H1 (cell line): ENCODE measurements around the gene PPP1R12C. TPM values are rescaled to one million over a fixed set of nuclear protein-coding genes. Genes with fewer than 3 reads are reported as not detected.

Source experiments
- CTCF ChIA-PET: fragments of 300-600 bp; sonication (Branson Sonifier 250); formaldehyde crosslinking; loops from one replicate; lab custom pipeline; 2021; ENCODE audit not compliant: partially characterized antibody; lab: Charles Lee
- POLR2A ChIA-PET: fragments of 300-600 bp; sonication (Branson Sonifier 250); formaldehyde crosslinking; loops from one replicate; lab custom pipeline; 2021; ENCODE audit warnings: inconsistent platforms; ENCODE audit not compliant: partially characterized antibody; lab: Charles Lee
- DNase-seq, 2 experiments: peaks; one replicate each; pipeline versions ENCODE4 v3.0.0 to v3.0.0-alpha.2; 2010 to 2022; ENCODE audit warnings: low spot score in 2 of 2, low read depth in 1 of 2, mixed read lengths in 1 of 2
- FAIRE-seq: peaks from 2 replicates; lab custom pipeline; 2011; peaks lifted over from hg19 to GRCh38; lab: Jason Lieb, UNC
- H2AFZ ChIP-seq: 2 replicates; pipeline ENCODE4 v1.8.1; 2012; ENCODE audit warnings: low read length, inconsistent platforms
- H2AK5ac ChIP-seq: 2 replicates; pipeline ENCODE4 v1.6.1; 2013; ENCODE audit warnings: low read depth, low read length
- H2BK120ac ChIP-seq: replicated peaks from 2 replicates; pipeline ENCODE3; 2013; ENCODE audit warnings: low read depth, low read length, inconsistent platforms
- H2BK12ac ChIP-seq: 2 replicates; pipeline ENCODE4 v1.6.1; 2013; ENCODE audit warnings: low read depth, low read length
- H2BK15ac ChIP-seq: 2 replicates; pipeline ENCODE4 v1.6.1; 2013; ENCODE audit warnings: low read length
- H2BK20ac ChIP-seq: 2 replicates; pipeline ENCODE4 v1.6.1; 2013; ENCODE audit warnings: low read length
- H2BK5ac ChIP-seq: 2 replicates; pipeline ENCODE4 v1.6.1; 2013; ENCODE audit warnings: low read depth, low read length
- H3K14ac ChIP-seq: 2 replicates; pipeline ENCODE4 v1.6.1; 2013; ENCODE audit warnings: inconsistent platforms; ENCODE audit not compliant: insufficient read length
- H3K18ac ChIP-seq: 2 replicates; pipeline ENCODE4 v1.6.1; 2013; ENCODE audit warnings: low read length; ENCODE audit errors: extremely low read depth
- H3K23ac ChIP-seq: 2 replicates; pipeline ENCODE4 v1.6.1; 2013; ENCODE audit warnings: inconsistent platforms; ENCODE audit not compliant: insufficient read length
- H3K23me2 ChIP-seq: 2 replicates; pipeline ENCODE4 v1.6.1; 2013; ENCODE audit warnings: low read depth, low read length
- H3K27ac ChIP-seq: 2 replicates; pipeline ENCODE4 v1.6.1; 2011; ENCODE audit warnings: low read depth, low read length, inconsistent platforms
- H3K27me3 ChIP-seq, 4 experiments: replicated peaks in 1 of 4; 1 replicate in 1 of 4; 2 replicates in 3 of 4; pipeline versions ENCODE4 v1.6.1 to v1.8.1; 2011 to 2013; ENCODE audit warnings: low read length in 3 of 4, mild to moderate bottlenecking in 3 of 4, inconsistent platforms in 2 of 4, mixed read lengths in 2 of 4, moderate library complexity in 1 of 4; ENCODE audit not compliant: control insufficient read depth in 3 of 4, insufficient read depth in 3 of 4; ENCODE audit errors: extremely low read depth in 1 of 4
- H3K36me3 ChIP-seq, 4 experiments: 2 replicates each; pipeline versions ENCODE4 v1.6.1 to v1.8.1; 2011 to 2013; ENCODE audit warnings: mild to moderate bottlenecking in 4 of 4, low read length in 3 of 4, moderate library complexity in 2 of 4, control low read depth in 1 of 4, inconsistent platforms in 1 of 4; ENCODE audit not compliant: insufficient read depth in 4 of 4, control insufficient read depth in 2 of 4
- H3K4ac ChIP-seq: replicated peaks from 2 replicates; pipeline ENCODE3; 2013; ENCODE audit warnings: low read length, low read depth, mixed read lengths, inconsistent platforms; ENCODE audit not compliant: insufficient read length
- H3K4me1 ChIP-seq, 4 experiments: replicated peaks in 1 of 4; 1 replicate in 1 of 4; 2 replicates in 3 of 4; pipeline versions ENCODE4 v1.6.1 to v1.8.1; 2011 to 2013; ENCODE audit warnings: low read length in 3 of 4, inconsistent platforms in 2 of 4, mixed read lengths in 1 of 4; ENCODE audit not compliant: insufficient read depth in 4 of 4, control insufficient read depth in 3 of 4
- H3K4me2 ChIP-seq, 2 experiments: 2 replicates each; pipeline versions ENCODE4 v1.6.1 to v1.8.1; 2011 to 2013; ENCODE audit warnings: low read depth in 2 of 2, low read length in 2 of 2, control low read depth in 1 of 2, inconsistent platforms in 1 of 2, mild to moderate bottlenecking in 1 of 2; ENCODE audit not compliant: insufficient read depth in 1 of 2
- H3K4me3 ChIP-seq, 4 experiments: fragments of 200-600, 300-600 bp in 1 of 4; sonication (generic), shearing (Covaris generic), sonication (Bioruptor Twin) in 1 of 4; 2 replicates each; pipeline versions ENCODE4 v1.5.1 to v1.8.1; 2011 to 2016; ENCODE audit warnings: low read length in 4 of 4, low read depth in 3 of 4, control low read depth in 2 of 4, inconsistent platforms in 2 of 4, mild to moderate bottlenecking in 2 of 4, mixed read lengths in 1 of 4, moderate library complexity in 1 of 4; ENCODE audit not compliant: insufficient read depth in 2 of 4; ENCODE audit errors: extremely low read depth in 1 of 4
- H3K56ac ChIP-seq: replicated peaks from 2 replicates; pipeline ENCODE3; 2013; ENCODE audit warnings: low read depth, mild to moderate bottlenecking, mixed read lengths, low read length, inconsistent platforms; ENCODE audit not compliant: insufficient read length
- H3K79me1 ChIP-seq: 2 replicates; pipeline ENCODE4 v1.6.1; 2013; ENCODE audit warnings: low read depth, low read length, control low read depth
- H3K79me2 ChIP-seq, 2 experiments: 2 replicates each; pipeline versions ENCODE4 v1.6.1 to v1.8.1; 2012 to 2013; ENCODE audit warnings: low read length in 2 of 2, mild to moderate bottlenecking in 2 of 2, inconsistent platforms in 1 of 2; ENCODE audit not compliant: insufficient read depth in 2 of 2, control insufficient read depth in 1 of 2
- H3K9ac ChIP-seq, 4 experiments: replicated peaks in 1 of 4; 1 replicate in 1 of 4; 2 replicates in 3 of 4; pipeline versions ENCODE4 v1.6.1 to v1.8.1; 2011 to 2013; ENCODE audit warnings: low read depth in 3 of 4, low read length in 3 of 4, control low read depth in 2 of 4, mild to moderate bottlenecking in 2 of 4, moderate library complexity in 2 of 4, inconsistent platforms in 1 of 4; ENCODE audit errors: extremely low read depth in 1 of 4
- H3K9me3 ChIP-seq, 2 experiments: 2 replicates each; pipeline versions ENCODE4 v1.6.1 to v1.8.1; 2012 to 2013; ENCODE audit warnings: mild to moderate bottlenecking in 2 of 2, moderate library complexity in 2 of 2, control low read depth in 1 of 2, inconsistent platforms in 1 of 2, low read depth in 1 of 2, low read length in 1 of 2, mixed read lengths in 1 of 2; ENCODE audit not compliant: insufficient read depth in 2 of 2
- H4K20me1 ChIP-seq, 2 experiments: replicated peaks in 1 of 2; 2 replicates each; pipeline versions ENCODE3 to v1.8.1; 2011 to 2013; ENCODE audit warnings: inconsistent platforms in 2 of 2, low read length in 2 of 2, mild to moderate bottlenecking in 1 of 2; ENCODE audit not compliant: insufficient read depth in 2 of 2, control insufficient read depth in 1 of 2
- H4K5ac ChIP-seq: 2 replicates; pipeline ENCODE4 v1.6.1; 2013; ENCODE audit warnings: low read length, low read depth, mixed read lengths, inconsistent platforms; ENCODE audit not compliant: insufficient read length
- H4K8ac ChIP-seq: 2 replicates; pipeline ENCODE4 v1.8.0; 2013; ENCODE audit warnings: mild to moderate bottlenecking, moderate library complexity, low read length, inconsistent platforms; ENCODE audit not compliant: insufficient read depth; ENCODE audit errors: extremely low read depth
- H4K91ac ChIP-seq: replicated peaks from 2 replicates; pipeline ENCODE3; 2013; ENCODE audit warnings: low read length, mixed read lengths, inconsistent platforms; ENCODE audit not compliant: insufficient read length
- SIN3A ChIP-seq, 2 experiments: IDR thresholded peaks in 1 of 2; conservative IDR thresholded peaks in 1 of 2; 2 replicates each; pipeline ENCODE4 v1.6.1; 2011 to 2012; ENCODE audit warnings: low read length in 2 of 2, improper control_type of control experiment in 1 of 2, low read depth in 1 of 2, mild to moderate bottlenecking in 1 of 2
- WGBS, 2 experiments: shearing (Covaris generic) in 1 of 2; methylation state at CpG; one replicate each; pipeline versions ENCODE4 v1.1.6 to v1.1.7; 2013 to 2015; ENCODE audit warnings: low lambda C conversion rate in 2 of 2, mixed read lengths in 2 of 2, inconsistent platforms in 1 of 2, low coverage in 1 of 2, missing lambda C conversion rate in 1 of 2; ENCODE audit not compliant: insufficient replicate concordance in 2 of 2, insufficient coverage in 1 of 2, insufficient read length in 1 of 2; ENCODE audit errors: extremely low coverage in 1 of 2, missing lambda C conversion rate in 1 of 2; 5-methylcytosine and 5-hydroxymethylcytosine counted together
- polyA plus RNA-seq, 7 experiments: library from polyadenylated mRNA; depleted of rRNA in 3 of 7; stranded (reverse) in 5 of 7; unstranded in 2 of 7; fragments of >200 nt in 5 of 7; fragments of 200-250 nt in 2 of 7; gene quantifications; 1 replicate in 5 of 7; 2 replicates in 1 of 7; 4 replicates in 1 of 7; pipeline versions ENCODE4 v1.2.1 to v1.2.3, GENCODE V29; 2011 to 2013; ENCODE audit warnings: missing spikeins in 2 of 7, mixed read lengths in 2 of 7
- total RNA-seq: library from RNA; stranded (reverse); fragmentation: NEBNext Ultra II Directional; extraction: Animal tissue kit (Norgen Biotek cat#: 25700); gene quantifications from 2 replicates; pipeline ENCODE4 v1.2.1, GENCODE V29; 2021

The PPP1R12C gene
- total and polyA plus RNA-seq, 2 of the 8 experiments (the other 6 are each of a cell fraction or from before 2014, with no cell fraction given), result 31.7 to 71.5 TPM

- Histone ChIP-seq H3K56ac (no peak overlapping the region), H2BK15ac (0 out of 2 replicates have a peak overlapping the region, but pooled peaks have one; percentile 3), H3K9ac (peak overlapping the region in 1 of 4 experiments; percentile 17; a peak in 1 of 7 replicates), H3K27ac (no peak overlapping the region), H3K27me3 (peaks cover 6 to 33% (median 24%) of the 10 kb centered on the region in 4 experiments), H3K4me3 (peak overlapping the region in 1 of 4 experiments; percentile 51; a peak in 2 of 8 replicates), H3K79me1 (no peaks in the 10 kb centered on the region), H3K79me2 (no peaks in the 10 kb centered on the region), H3K4me1 (peaks cover 0 to 16% (median 10%) of the 10 kb centered on the region in 4 experiments; a peak in 6 of 7 replicates), H4K20me1 (peaks cover 0 to 4% of the 10 kb centered on the region in 2 experiments), H4K91ac (peak overlapping the region; percentile 12), H3K9me3 (no peaks in the 10 kb centered on the region), H4K8ac (no peak overlapping the region), H3K23me2 (peaks cover 14% of the 10 kb centered on the region), H3K36me3 (no peaks in the 10 kb centered on the region), H2BK12ac (peak overlapping the region; percentile 80; the same call in 1 of the 2 replicates), H3K18ac (peak overlapping the region; percentile 19; the same call in 1 of the 2 replicates), H3K14ac (no peak overlapping the region), H2AK5ac (peak overlapping the region; percentile 66; the same call in 1 of the 2 replicates), H2BK5ac (peak overlapping the region; percentile 55; the same call in 1 of the 2 replicates), H3K23ac (no peak overlapping the region), H3K4ac (no peak overlapping the region), H2BK20ac (no peak overlapping the region; the same call in 1 of the 2 replicates), H4K5ac (no peak overlapping the region), H3K4me2 (peak overlapping the region; percentile 54 to 55), H2AFZ (no peak overlapping the region), H2BK120ac (no peak overlapping the region)
- DNase-seq (peak in 1 of 2 experiments; percentile 60), FAIRE-seq (no peak)
- POLR2A ChIA-PET, result interaction anchor here (0.8 to 6.2 kb wide), 5 partner anchors 9 to 331 kb away, joined by 3 to 17 read pairs (median 3); partner anchors contain the start of gene UBE2S
- CTCF ChIA-PET, result interaction anchor here (0.6 to 1.2 kb wide), 2 partner anchors 10 kb away, joined by 3 read pairs; no protein-coding TSS in a partner anchor
- no peak for TF ChIP-seq SIN3A (conservative IDR thresholded peaks at IDR 0.05 in 1 of 2, IDR thresholded peaks at IDR 0.05 in 1 of 2; ENCODE audit: low read depth in 1 of 2, low read length in 2 of 2)
- WGBS, 2 experiments, result 67% methylated on average over 12 of the region's 12 CpGs; no CpG with 5 or more reads in 1 of the 2 experiments
Observed at GRCh38 chr19:55076321-55076720, 41.1 kb downstream of the PPP1R12C start.
